ENCODE data around the gene RNF31.

GRCh38 chr14:24126939-24127338, 20.4 kb upstream of the RNF31 start:
- TF ChIP-seq ZNF274 (IDR thresholded peaks at IDR 0.05; ENCODE audit: low read depth, low read length), result no peak
- no peak for TF ChIP-seq YY1 (IDR thresholded peaks at IDR 0.05; ENCODE audit: insufficient read depth, insufficient read length)
- TF ChIP-seq SUZ12 (IDR thresholded peaks at IDR 0.05; ENCODE audit: extremely low read depth, insufficient read depth, insufficient read length), result no peak

All from NT2/D1 (cell line).